HepG2 (cell line): ENCODE measurements around the gene MS4A10. TPM values are rescaled to one million over a fixed set of nuclear protein-coding genes. Genes with fewer than 3 reads are reported as not detected.

Experiments
- ARID2 ChIP-seq: sonication (generic); formaldehyde crosslinking; IDR thresholded peaks from 2 replicates; pipeline ENCODE4 v1.8.1; 2022; ENCODE audit warnings: mild to moderate bottlenecking, missing genetic modification reagents, borderline replicate concordance
- FLYWCH1 ChIP-seq: sonication (generic); formaldehyde crosslinking; IDR thresholded peaks from 2 replicates; pipeline ENCODE4 v1.8.1; 2023; ENCODE audit warnings: mild to moderate bottlenecking, missing genetic modification reagents
- HIVEP1 ChIP-seq: sonication (generic); formaldehyde crosslinking; IDR thresholded peaks from 2 replicates; pipeline ENCODE4 v1.4.0; 2020; ENCODE audit warnings: mild to moderate bottlenecking, missing genetic modification reagents
- HNF1B ChIP-seq: sonication (generic); formaldehyde crosslinking; IDR thresholded peaks from 2 replicates; pipeline ENCODE4 v1.5.1; 2020; ENCODE audit warnings: mild to moderate bottlenecking, moderate library complexity, missing genetic modification reagents
- JUN ChIP-seq: sonication (generic); formaldehyde crosslinking; IDR thresholded peaks from 2 replicates; pipeline ENCODE4 v1.4.0; 2020; ENCODE audit warnings: mild to moderate bottlenecking, missing genetic modification reagents
- KDM1A ChIP-seq: IDR thresholded peaks from 2 replicates; pipeline ENCODE4 v1.6.1; 2016; ENCODE audit warnings: missing compliant biosample characterization
- MAFF ChIP-seq: IDR thresholded peaks from 2 replicates; pipeline ENCODE4 v1.6.1; 2011; ENCODE audit warnings: low read depth, low read length, improper control_type of control experiment
- NR2F1 ChIP-seq, 2 experiments: fragments of 450-650 bp in 1 of 2; formaldehyde crosslinking in 1 of 2; IDR thresholded peaks; 2 replicates each; pipeline versions ENCODE4 v1.5.0 to v1.6.1; 2016 to 2020; ENCODE audit warnings: mild to moderate bottlenecking in 1 of 2, missing compliant biosample characterization in 1 of 2, missing genetic modification reagents in 1 of 2, moderate library complexity in 1 of 2
- SAFB2 ChIP-seq: sonication (generic); formaldehyde crosslinking; IDR thresholded peaks from 2 replicates; pipeline ENCODE4 v1.5.1; 2020; ENCODE audit warnings: missing genetic modification reagents, low read depth, mild to moderate bottlenecking, borderline replicate concordance
- ZBTB25 ChIP-seq: IDR thresholded peaks from 2 replicates; pipeline ENCODE4 v1.6.1; 2018; ENCODE audit warnings: missing genetic modification reagents
- ZFP1 ChIP-seq: IDR thresholded peaks from 2 replicates; pipeline ENCODE4 v1.6.1; 2016
- ZFP82 ChIP-seq: sonication (generic); formaldehyde crosslinking; IDR thresholded peaks from 2 replicates; pipeline ENCODE4 v1.5.1; 2020; ENCODE audit warnings: mild to moderate bottlenecking, missing genetic modification reagents, borderline replicate concordance
- ZNF282 ChIP-seq: fragments of 450-650 bp; IDR thresholded peaks from 2 replicates; pipeline ENCODE4 v1.6.1; 2018; ENCODE audit not compliant: partially characterized antibody
- ZNF292 ChIP-seq: sonication (generic); formaldehyde crosslinking; IDR thresholded peaks from 2 replicates; pipeline ENCODE4 v1.8.1; 2022; ENCODE audit warnings: mild to moderate bottlenecking, low read depth, missing genetic modification reagents, borderline replicate concordance
- ZNF512B ChIP-seq: sonication (generic); formaldehyde crosslinking; IDR thresholded peaks from 2 replicates; pipeline ENCODE4 v1.5.1; 2020; ENCODE audit warnings: missing genetic modification reagents, mild to moderate bottlenecking, borderline replicate concordance
- ZNF513 ChIP-seq: sonication (generic); formaldehyde crosslinking; conservative IDR thresholded peaks from 2 replicates; pipeline ENCODE4 v1.5.0; 2020; ENCODE audit warnings: missing genetic modification reagents
- ZNF547 ChIP-seq: sonication (generic); formaldehyde crosslinking; IDR thresholded peaks from 2 replicates; pipeline ENCODE4 v1.5.1; 2020; ENCODE audit warnings: mild to moderate bottlenecking, missing genetic modification reagents
- ZNF782 ChIP-seq: sonication (generic); formaldehyde crosslinking; IDR thresholded peaks from 2 replicates; pipeline ENCODE4 v1.4.0; 2020; ENCODE audit warnings: missing genetic modification reagents, mild to moderate bottlenecking, borderline replicate concordance
- polyA plus RNA-seq, 8 experiments: library from polyadenylated mRNA; depleted of rRNA in 3 of 8; stranded (reverse) in 7 of 8; unstranded in 1 of 8; fragments of >200 nt; fragmentation: Illumina TruSeq in 4 of 8; extraction: Trizol in 4 of 8; gene quantifications; 2 replicates each; pipeline versions ENCODE4 v1.2.1 to v1.2.3, GENCODE V29; 2011 to 2016; ENCODE audit warnings: low read depth in 4 of 8, missing spikeins in 1 of 8, mixed read lengths in 1 of 8; ENCODE audit not compliant: insufficient read depth in 1 of 8
- total RNA-seq, 5 experiments: library from RNA; depleted of rRNA; stranded (reverse); fragments of >200 nt; fragmentation: Illumina TruSeq; extraction: Trizol; gene quantifications; 2 replicates each; pipeline ENCODE4 v1.2.3, GENCODE V29; 2016; ENCODE audit warnings: low read depth in 1 of 5

Gene MS4A10
- total and polyA plus RNA-seq, 2 of the 13 experiments (the other 11 are each of a cell fraction or from before 2014, with no cell fraction given): not detected

- TF ChIP-seq SAFB2 (CRISPR knock-in tag) (no peak), JUN (CRISPR knock-in tag) (no peak), KDM1A (CRISPR knock-in tag) (no peak), ARID2 (CRISPR knock-in tag) (no peak), ZNF513 (CRISPR knock-in tag) (no peak; the same call in 1 of the 2 replicates), ZNF292 (CRISPR knock-in tag) (no peak), ZNF282 (no peak), ZFP1 (CRISPR knock-in tag) (0 out of 2 replicates have a peak, but pooled peaks have one; percentile 42), HNF1B (CRISPR knock-in tag) (peak; percentile 96), HIVEP1 (CRISPR knock-in tag) (peak; percentile 64), ZNF782 (CRISPR knock-in tag) (0 out of 2 replicates have a peak, but pooled peaks have one; percentile 80), MAFF (peak; percentile 39; the same call in 1 of the 2 replicates), NR2F1 (CRISPR knock-in tag; IDR thresholded peaks at IDR 0.05) (no peak), ZNF547 (CRISPR knock-in tag) (peak; percentile 74), ZBTB25 (CRISPR knock-in tag) (peak; percentile 83), ZFP82 (CRISPR knock-in tag) (no peak), ZNF512B (no peak), FLYWCH1 (no peak)
Observed at GRCh38 chr11:60841797-60842667, 56.9 kb downstream of the MS4A10 start, which contains the start of gene CCDC86 (continued).
